Astrocyte (in vitro differentiated cells and primary cell): ENCODE data around the gene TAGAP.

Experiments used
- CTCF ChIP-seq: IDR thresholded peaks from 2 replicates; pipeline ENCODE4 v1.5.1; 2011; ENCODE audit warnings: low read depth, mild to moderate bottlenecking, inconsistent platforms, low read length, moderate library complexity; ENCODE audit not compliant: insufficient read depth
- EZH2 ChIP-seq: IDR thresholded peaks from 2 replicates; pipeline ENCODE4 v1.6.1; 2012; ENCODE audit warnings: mild to moderate bottlenecking, low read length, inconsistent platforms; ENCODE audit not compliant: insufficient read depth

DNA sequence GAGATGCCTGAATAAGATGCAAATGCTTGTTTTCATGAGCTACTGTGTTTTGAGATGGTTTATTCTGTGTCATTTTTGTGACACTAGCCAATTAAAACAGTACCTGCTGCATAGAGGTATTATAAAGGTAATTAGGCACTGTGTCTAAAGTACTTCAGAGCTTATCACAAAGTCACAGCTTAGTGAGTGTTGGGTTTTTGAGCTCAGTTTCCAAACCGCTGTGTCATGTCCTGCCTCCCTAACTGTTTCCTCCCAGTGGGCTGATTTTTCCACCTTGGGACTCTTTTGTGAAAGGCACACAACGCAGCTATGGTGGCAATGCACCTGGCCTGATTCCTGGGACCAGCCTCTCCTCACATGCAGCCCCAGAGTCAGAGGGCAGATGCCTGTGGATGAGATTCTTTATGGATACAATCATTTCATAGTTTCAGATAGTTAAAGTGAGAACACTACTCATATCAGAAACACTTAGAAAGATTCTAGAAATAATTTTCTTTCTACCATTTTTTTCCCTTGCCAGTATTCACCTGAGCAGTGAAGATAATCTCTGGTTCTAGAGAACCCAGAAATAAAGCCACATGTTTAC lies 41.3 kb upstream of the TAGAP start:
- no peak for TF ChIP-seq CTCF
- TF ChIP-seq EZH2 = no peak
